SK-N-MC (cell line): ENCODE data around the gene TRIM58.

Experiments
- DNase-seq: peaks from one replicate; pipeline ENCODE4 v3.0.0-alpha.2; 2011; ENCODE audit warnings: low read depth, low spot score
- H3K27ac ChIP-seq: fragments of 200-600 bp; sonication (generic); 2 replicates; pipeline ENCODE4 v1.5.1; 2016; ENCODE audit warnings: mixed run types
- H3K36me3 ChIP-seq: fragments of 200-600 bp; sonication (generic); 2 replicates; pipeline ENCODE4 v1.6.1; 2017; ENCODE audit warnings: antibody characterized with exemption, low read length, mixed read lengths; ENCODE audit not compliant: insufficient read depth
- H3K4me3 ChIP-seq: fragments of 200-600 bp; sonication (generic); 2 replicates; pipeline ENCODE4 v1.5.1; 2016
- H3K9ac ChIP-seq: fragments of 200-600 bp; sonication (generic); 2 replicates; pipeline ENCODE4 v1.8.0; 2017; ENCODE audit warnings: mixed run types, mixed read lengths; ENCODE audit not compliant: insufficient read length
- H3K9me3 ChIP-seq: fragments of 200-600 bp; sonication (generic); 2 replicates; pipeline ENCODE4 v1.6.1; 2017; ENCODE audit warnings: low read depth, mild to moderate bottlenecking, antibody characterized with exemption, low read length, moderate library complexity, mixed read lengths
- EZH2 ChIP-seq: fragments of 200-600 bp; sonication (generic); IDR thresholded peaks from one replicate; pipeline ENCODE4 v1.6.1; 2017; ENCODE audit warnings: antibody characterized with exemption
- FOXP2 ChIP-seq: optimal IDR thresholded peaks from 2 replicates; pipeline ENCODE3; 2011; ENCODE audit warnings: mild to moderate bottlenecking, moderate library complexity; ENCODE audit not compliant: insufficient read depth; ENCODE audit errors: extremely low read length, control extremely low read depth
- POLR2AphosphoS5 ChIP-seq: IDR thresholded peaks from 2 replicates; pipeline ENCODE4 v1.6.1; 2012; ENCODE audit warnings: mild to moderate bottlenecking, low read depth, low read length, borderline replicate concordance

TRIM58 gene

DNA sequence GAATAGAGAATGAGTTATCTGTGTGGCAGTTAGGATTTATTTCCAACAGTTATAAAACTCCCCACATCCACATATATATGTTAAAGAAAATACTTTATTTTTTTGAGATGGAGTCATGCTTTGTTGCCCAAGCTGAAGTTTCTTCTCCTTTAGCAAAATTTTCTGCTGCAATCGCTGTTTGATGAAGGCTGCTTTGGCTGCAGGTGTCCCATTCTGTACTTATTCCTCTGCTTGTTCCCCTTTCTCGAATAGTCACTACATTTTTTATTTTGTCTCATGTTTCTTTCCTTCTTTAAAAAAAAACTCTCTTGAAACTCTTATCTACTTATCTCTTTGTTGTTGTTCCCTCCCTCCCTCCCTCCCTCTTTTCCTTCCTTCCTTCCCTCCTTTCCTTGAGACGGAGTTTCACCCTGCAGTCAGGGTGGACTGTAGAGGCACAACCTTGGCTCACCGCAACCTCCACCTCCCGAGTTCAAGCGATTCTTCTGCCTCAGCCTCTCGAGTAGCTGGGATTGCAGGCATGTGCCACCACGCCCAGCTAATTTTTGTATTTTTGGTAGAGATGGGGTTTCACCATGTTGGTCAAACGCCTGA is 49.0 kb downstream of the TRIM58 start:
- H3K9me3 ChIP-seq: no peaks in the 10 kb centered on the region
- no peaks in the 10 kb centered on the region for H3K36me3 ChIP-seq
- no peak for TF ChIP-seq FOXP2
- H3K27ac ChIP-seq: peak overlapping the region; percentile 68; the same call in 1 of the 2 replicates
- H3K9ac ChIP-seq: no peak overlapping the region
- H3K4me3 ChIP-seq: no peak overlapping the region; the same call in 1 of the 2 replicates
- no peak for DNase-seq

GRCh38 chr1:247906504-247907047 is 49.6 kb downstream of the TRIM58 start:
- Histone ChIP-seq H3K27ac (peak overlapping the region; percentile 68), H3K4me3 (peak overlapping the region; percentile 29), H3K9me3 (no peaks in the 10 kb centered on the region), H3K36me3 (no peaks in the 10 kb centered on the region), H3K9ac (no peak overlapping the region)
- DNase-seq: peak; percentile 72
- TF ChIP-seq POLR2AphosphoS5 (no peak), EZH2 (no peak), FOXP2 (no peak)

DNA sequence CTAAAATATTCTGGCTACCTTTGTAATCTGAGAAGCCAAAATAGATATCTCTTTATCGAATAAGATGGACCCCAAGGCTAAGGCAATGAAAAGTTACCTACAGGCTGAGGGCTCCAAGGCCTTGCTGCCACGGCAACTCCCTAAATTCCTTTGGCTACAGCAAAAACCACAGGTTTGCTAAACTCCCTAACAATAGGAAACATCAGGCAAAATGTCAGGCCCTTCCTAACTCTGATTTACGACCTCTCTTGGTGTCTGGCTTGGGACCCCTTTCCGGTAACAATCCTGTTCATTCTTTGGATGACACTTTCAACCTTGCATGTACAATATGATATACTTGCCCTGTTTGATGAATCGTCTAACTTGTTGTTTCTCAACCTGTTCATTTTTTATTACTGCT is 51.8 kb downstream of the TRIM58 start:
- TF ChIP-seq EZH2 (no peak), POLR2AphosphoS5 (no peak), FOXP2 (no peak)
- Histone ChIP-seq H3K9me3 (peaks cover 4% of the 10 kb centered on the region; the same call in 1 of the 2 replicates), H3K27ac (no peak overlapping the region), H3K9ac (no peak overlapping the region), H3K36me3 (0 out of 2 replicates have a peak, but pooled peaks cover 2% of the 10 kb centered on the region), H3K4me3 (no peak overlapping the region)
- no peak for DNase-seq

GRCh38 chr1:247913786-247914185 is 56.8 kb downstream of the TRIM58 start:
- Histone ChIP-seq H3K4me3 (no peak overlapping the region), H3K9me3 (peaks cover 4% of the 10 kb centered on the region; the same call in 1 of the 2 replicates), H3K27ac (no peak overlapping the region), H3K9ac (no peak overlapping the region), H3K36me3 (0 out of 2 replicates have a peak, but pooled peaks cover 2% of the 10 kb centered on the region)
- DNase-seq: no peak
- no peak for TF ChIP-seq POLR2AphosphoS5
- no peak for TF ChIP-seq FOXP2
- TF ChIP-seq EZH2: no peak

DNA sequence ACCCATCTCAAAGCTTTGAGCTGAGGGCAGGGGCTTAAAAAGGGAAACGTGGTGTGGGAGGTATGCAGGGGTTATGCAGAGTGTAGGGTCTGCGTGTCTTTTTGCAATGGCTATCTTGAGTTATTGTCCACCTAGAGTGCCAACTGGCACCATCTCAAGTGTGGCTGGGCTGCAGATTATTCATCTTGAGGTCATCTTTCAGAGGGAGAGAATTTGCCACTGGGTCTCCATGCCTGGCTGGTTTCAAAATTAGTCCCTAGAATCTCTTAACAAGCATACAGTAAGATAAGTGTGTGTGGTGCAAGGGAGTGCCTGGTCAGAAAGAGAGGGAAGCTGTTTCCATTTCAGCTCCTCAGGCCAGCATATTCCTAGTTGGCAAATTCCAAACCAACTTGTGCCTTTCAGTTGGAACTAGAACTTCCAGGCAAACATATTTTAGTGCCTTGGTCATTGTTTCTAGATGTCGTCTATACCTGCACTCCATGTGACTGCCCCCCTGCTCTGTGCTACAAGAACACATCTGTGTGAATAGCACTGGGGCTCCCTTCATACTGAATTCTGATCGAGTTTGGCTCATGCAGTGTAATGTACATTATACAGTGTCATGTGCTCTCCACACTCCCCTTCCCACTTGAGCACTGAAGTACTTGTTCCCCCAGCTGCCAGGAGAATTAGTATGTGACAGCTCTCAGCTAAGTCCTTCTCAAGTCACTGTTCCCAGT is 58.1 kb downstream of the TRIM58 start:
- H3K4me3 ChIP-seq: no peak overlapping the region
- peaks cover 4% of the 10 kb centered on the region; the same call in 1 of the 2 replicates for H3K9me3 ChIP-seq
- no peak for DNase-seq
- H3K36me3 ChIP-seq: 0 out of 2 replicates have a peak, but pooled peaks cover 2% of the 10 kb centered on the region
- H3K27ac ChIP-seq: no peak overlapping the region
- H3K9ac ChIP-seq: no peak overlapping the region
- TF ChIP-seq EZH2 (no peak), POLR2AphosphoS5 (no peak), FOXP2 (no peak)

- TF ChIP-seq POLR2AphosphoS5 (no peak), FOXP2 (no peak), EZH2 (no peak)
- H3K9me3 ChIP-seq: no peaks in the 10 kb centered on the region
- H3K4me3 ChIP-seq: no peak within 1 kb of the TSS
- H3K27ac ChIP-seq: no peak within 1 kb of the TSS
- H3K9ac ChIP-seq: no peak within 1 kb of the TSS
- no peaks in the 10 kb centered on the region for H3K36me3 ChIP-seq
- no peak for DNase-seq
Measured at GRCh38 chr1:247919952-247920351, 63.0 kb downstream of the TRIM58 start, which contains the start of gene OR2T8. Gene OR2T8, plus strand, starts transcription at chr1:247920252. Its CDS starts 766 bp downstream, at chr1:247921018.

- DNase-seq: no peak
- H3K9me3 ChIP-seq: no peaks in the 10 kb centered on the region
- no peak for TF ChIP-seq POLR2AphosphoS5
- no peak for TF ChIP-seq EZH2
- no peak for TF ChIP-seq FOXP2
Measured at GRCh38 chr1:247923941-247924340, 67.0 kb downstream of the TRIM58 start.

DNA sequence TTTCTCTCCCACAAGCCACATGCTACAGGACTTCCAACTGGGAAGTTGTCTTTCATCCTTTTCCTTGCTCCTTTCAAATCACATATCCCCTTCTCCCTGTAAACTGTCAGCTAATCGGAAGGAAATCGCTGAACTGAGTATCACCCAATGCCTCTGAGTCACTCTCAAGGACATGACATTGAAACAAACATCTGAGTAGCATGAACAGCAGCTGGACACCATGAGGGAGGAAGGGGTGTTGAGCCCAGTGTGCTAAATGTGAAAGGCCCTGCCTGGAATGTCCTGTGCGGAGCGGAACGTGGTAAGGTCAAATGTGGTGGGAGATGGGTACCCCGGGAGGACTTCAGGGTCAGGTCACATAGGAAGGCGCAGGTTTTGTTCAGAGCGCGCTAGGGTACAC is 67.9 kb downstream of the TRIM58 start, which contains the start of gene OR2AJ1:
TSS of gene OR2AJ1 (plus strand) at position 22 of the 400 bp plus-strand sequence. CDS start 8,880 bp downstream, outside the sequence.
- no peaks in the 10 kb centered on the region for H3K36me3 ChIP-seq
- H3K9me3 ChIP-seq: no peaks in the 10 kb centered on the region
- no peak for TF ChIP-seq POLR2AphosphoS5
- no peak for TF ChIP-seq FOXP2
- TF ChIP-seq EZH2: no peak
- H3K9ac ChIP-seq: no peak within 1 kb of the TSS
- H3K27ac ChIP-seq: peak within 1 kb of the TSS; percentile 59
- no peak for DNase-seq
- no peak within 1 kb of the TSS for H3K4me3 ChIP-seq

More at GRCh38 chr1:247923941-247924340, 67.0 kb downstream of the TRIM58 start:
- Histone ChIP-seq H3K27ac (no peak overlapping the region), H3K36me3 (no peaks in the 10 kb centered on the region), H3K9ac (no peak overlapping the region), H3K4me3 (no peak overlapping the region)
